IMR-90 (cell line): ENCODE measurements around the gene VWCE. TPM values are rescaled to one million over a fixed set of nuclear protein-coding genes. Genes with fewer than 3 reads are reported as not detected.

Experiments
- ATAC-seq: fragments of 200-7000 bp; cut with Tn5 transposase; 2 replicates; pipeline ENCODE4 v1.9.1; 2020; ENCODE audit warnings: low read depth, mild to moderate bottlenecking, moderate library complexity
- BruUV-seq: library from RNA; stranded (reverse); fragments of 400-500 nt; replicated peaks from 2 replicates; lab custom pipeline; 2021; lab: Mats Ljungman, UMichigan
- CTCF ChIA-PET: fragments of 300-600 bp; formaldehyde crosslinking; extraction: SDS; loops from one replicate; lab custom pipeline; 2021; ENCODE audit warnings: antibody characterized with exemption; lab: Yijun Ruan, JAX
- POLR2A ChIA-PET: fragments of 300-600 bp; sonication (Branson Sonifier 250); formaldehyde crosslinking; loops from one replicate; lab custom pipeline; 2022; ENCODE audit warnings: antibody characterized with exemption; ENCODE audit not compliant: unreplicated experiment; lab: Charles Lee
- DNase-seq: peaks from one replicate; pipeline ENCODE4 v3.0.0; 2013
- H2AFZ ChIP-seq: replicated peaks from 2 replicates; pipeline ENCODE3; 2013; ENCODE audit warnings: low read length, mild to moderate bottlenecking; ENCODE audit not compliant: poor library complexity
- H2AK5ac ChIP-seq: 2 replicates; pipeline ENCODE4 v1.6.1; 2013; ENCODE audit warnings: low read depth, low read length, inconsistent platforms
- H2AK9ac ChIP-seq: replicated peaks from 2 replicates; pipeline ENCODE3; 2013; ENCODE audit warnings: mild to moderate bottlenecking, low read depth, low read length, moderate library complexity; ENCODE audit not compliant: poor library complexity
- H2BK120ac ChIP-seq: 2 replicates; pipeline ENCODE4 v1.6.1; 2013; ENCODE audit warnings: low read depth, low read length, inconsistent platforms
- H2BK15ac ChIP-seq: 3 replicates; pipeline ENCODE4 v1.6.1; 2013; ENCODE audit warnings: low read depth, low read length, inconsistent platforms
- H2BK20ac ChIP-seq: 2 replicates; pipeline ENCODE4 v1.6.1; 2013; ENCODE audit warnings: low read depth, mild to moderate bottlenecking, inconsistent platforms, low read length, moderate library complexity
- H2BK5ac ChIP-seq: 2 replicates; pipeline ENCODE4 v1.6.1; 2013; ENCODE audit warnings: mild to moderate bottlenecking, low read depth, low read length, inconsistent platforms; ENCODE audit not compliant: poor library complexity, severe bottlenecking
- H3K14ac ChIP-seq: replicated peaks from 2 replicates; pipeline ENCODE4 v1.6.1; 2013; ENCODE audit warnings: low read depth, low read length, inconsistent platforms
- H3K18ac ChIP-seq: 2 replicates; pipeline ENCODE4 v1.6.1; 2013; ENCODE audit warnings: low read depth, low read length, control low read depth
- H3K23ac ChIP-seq: 2 replicates; pipeline ENCODE4 v1.6.1; 2013; ENCODE audit warnings: low read depth, low read length, inconsistent platforms
- H3K27ac ChIP-seq: 2 replicates; pipeline ENCODE4 v1.5.1; 2013; ENCODE audit warnings: mild to moderate bottlenecking, control low read depth, low read length; ENCODE audit not compliant: insufficient read depth
- H3K27me3 ChIP-seq: 2 replicates; pipeline ENCODE4 v1.6.1; 2013; ENCODE audit warnings: low read length; ENCODE audit not compliant: control insufficient read depth, insufficient read depth
- H3K36me3 ChIP-seq: 2 replicates; pipeline ENCODE4 v1.6.1; 2013; ENCODE audit warnings: low read length, mixed read lengths; ENCODE audit not compliant: control insufficient read depth, insufficient read depth
- H3K4ac ChIP-seq: 2 replicates; pipeline ENCODE4 v1.6.1; 2013; ENCODE audit warnings: low read depth, low read length, inconsistent platforms
- H3K4me1 ChIP-seq: 2 replicates; pipeline ENCODE4 v1.6.1; 2013; ENCODE audit warnings: low read length, mixed read lengths; ENCODE audit not compliant: control insufficient read depth, insufficient read depth
- H3K4me2 ChIP-seq: 2 replicates; pipeline ENCODE4 v1.6.1; 2013; ENCODE audit warnings: low read depth, mild to moderate bottlenecking, control low read depth, low read length, moderate library complexity
- H3K4me3 ChIP-seq: 2 replicates; pipeline ENCODE4 v1.5.1; 2013; ENCODE audit warnings: low read depth, mild to moderate bottlenecking, control low read depth, low read length, moderate library complexity; ENCODE audit not compliant: insufficient read depth
- H3K56ac ChIP-seq: 2 replicates; pipeline ENCODE4 v1.6.1; 2013; ENCODE audit warnings: low read length, inconsistent platforms; ENCODE audit not compliant: insufficient read depth; ENCODE audit errors: extremely low read depth
- H3K79me1 ChIP-seq, 2 experiments: 2 replicates each; pipeline ENCODE4 v1.6.1; 2013; ENCODE audit warnings: low read length in 2 of 2, inconsistent platforms in 1 of 2, low read depth in 1 of 2
- H3K9ac ChIP-seq: 2 replicates; pipeline ENCODE4 v1.6.1; 2013; ENCODE audit warnings: low read depth, low read length, control low read depth
- H3K9me1 ChIP-seq: 2 replicates; pipeline ENCODE4 v1.6.1; 2013; ENCODE audit warnings: low read length, inconsistent platforms; ENCODE audit not compliant: insufficient read depth
- H3K9me3 ChIP-seq: 2 replicates; pipeline ENCODE4 v1.6.1; 2013; ENCODE audit warnings: low read length; ENCODE audit not compliant: control insufficient read depth, insufficient read depth
- H4K20me1 ChIP-seq: 2 replicates; pipeline ENCODE4 v1.6.1; 2013; ENCODE audit warnings: low read length, inconsistent platforms; ENCODE audit not compliant: insufficient read depth
- H4K5ac ChIP-seq: 2 replicates; pipeline ENCODE4 v1.6.1; 2013; ENCODE audit warnings: mild to moderate bottlenecking, low read depth, low read length, control low read depth
- H4K8ac ChIP-seq, 2 experiments: 2 replicates each; pipeline ENCODE4 v1.6.1; 2013; ENCODE audit warnings: low read depth in 2 of 2, low read length in 2 of 2, control low read depth in 1 of 2, inconsistent platforms in 1 of 2
- H4K91ac ChIP-seq: 2 replicates; pipeline ENCODE4 v1.6.1; 2013; ENCODE audit warnings: low read depth, low read length, inconsistent platforms; ENCODE audit not compliant: insufficient read depth
- MAZ ChIP-seq: IDR thresholded peaks from 2 replicates; pipeline ENCODE4 v1.6.1; 2012; ENCODE audit warnings: low read depth, mild to moderate bottlenecking, low read length, improper control_type of control experiment, moderate library complexity, borderline replicate concordance
- POLR2A ChIP-seq: IDR thresholded peaks from 2 replicates; pipeline ENCODE4 v1.6.1; 2012; ENCODE audit warnings: mild to moderate bottlenecking, low read depth, low read length
- WGBS, 2 experiments: methylation state at CpG; one replicate each; pipeline versions ENCODE4 v1.1.5 to v1.1.7; 2013; ENCODE audit warnings: missing lambda C conversion rate in 2 of 2; ENCODE audit not compliant: insufficient read length in 1 of 2; ENCODE audit errors: extremely low coverage in 2 of 2; 5-methylcytosine and 5-hydroxymethylcytosine counted together
- dilution Hi-C: fragments of 300-500 bp; cut with HindIII; formaldehyde crosslinking; loops from one replicate; pipeline ENCODE4 v1.14.3; 2018; ENCODE audit warnings: low sequenced_read_pairs; ENCODE audit not compliant: unreplicated experiment
- in situ Hi-C: fragments of 300-500 bp; cut with MboI; formaldehyde crosslinking; loops from 3 replicates; pipeline ENCODE4 v1.14.3; 2019; ENCODE audit warnings: low sequenced_read_pairs, inconsistent platforms, mixed read lengths
- intact Hi-C: fragments of 100-400 bp; cut with micrococcal nuclease; formaldehyde crosslinking; loops from 2 replicates; pipeline ENCODE4 v1.10.0; 2022
- polyA plus RNA-seq, 3 experiments: library from polyadenylated mRNA; depleted of rRNA; stranded (reverse); fragments of >200 nt; gene quantifications; 2 replicates each; pipeline ENCODE4 v1.2.3, GENCODE V29; 2012; ENCODE audit warnings: low replicate concordance in 1 of 3
- total RNA-seq: library from RNA; depleted of rRNA; stranded (reverse); fragments of >200 nt; gene quantifications from 2 replicates; pipeline ENCODE4 v1.2.3, GENCODE V29; 2012

VWCE gene
- total and polyA plus RNA-seq, 2 of the 4 experiments (the other 2 are of a cell fraction), result under 0.01 to 1.1 TPM

- in situ Hi-C loops, result no loop called here
- no peak for DNase-seq
- no peak for ATAC-seq
These were observed 30.7 kb upstream of the VWCE start for GRCh38 chr11:61325649-61326414.

More at GRCh38 chr11:61325649-61326414, 30.7 kb upstream of the VWCE start:
- ChIA-PET CTCF (interaction anchor here (0.6 to 1.5 kb wide), 2 partner anchors 10 to 71 kb away, joined by 3 read pairs; no protein-coding TSS in a partner anchor), POLR2A (no interaction called here)
- Histone ChIP-seq H3K9me3 (no peaks in the 10 kb centered on the region), H3K9ac (no peak overlapping the region), H3K36me3 (peaks cover 62% of the 10 kb centered on the region), H3K79me1 (peaks cover 38 to 54% of the 10 kb centered on the region in 2 experiments), H3K27ac (no peak overlapping the region), H2BK20ac (no peak overlapping the region), H4K20me1 (peaks cover 34% of the 10 kb centered on the region; the same call in 1 of the 2 replicates), H3K18ac (no peak overlapping the region), H2AFZ (no peak overlapping the region), H2BK5ac (no peak overlapping the region), H3K4me3 (no peak overlapping the region), H2BK15ac (no peak overlapping the region), H3K23ac (no peak overlapping the region), H3K4me2 (no peak overlapping the region), H2AK5ac (no peak overlapping the region), H3K9me1 (no peaks in the 10 kb centered on the region; the same call in 1 of the 2 replicates), H3K4ac (no peak overlapping the region), H2BK120ac (no peak overlapping the region), H3K27me3 (no peaks in the 10 kb centered on the region), H4K91ac (no peak overlapping the region), H3K4me1 (peaks cover 4% of the 10 kb centered on the region), H4K5ac (no peak overlapping the region), H3K14ac (no peak overlapping the region), H4K8ac (no peak overlapping the region), H2AK9ac (no peak overlapping the region), H3K56ac (no peak overlapping the region)
- intact Hi-C loops, result no loop called here
- BruUV-seq, result no TSS peak
- TF ChIP-seq POLR2A, result no peak
- no peak for TF ChIP-seq MAZ
- dilution Hi-C loops, result no loop called here
- no CpG with 5 or more reads among the region's 2 CpGs for WGBS, 2 experiments
